Muscle of arm (tissue), 12 donors: Measurements from ENCODE around the gene ZNF365. TPM values are rescaled to one million over a fixed set of nuclear protein-coding genes. Genes with fewer than 3 reads are reported as not detected.

ENCODE experiments used
- DNase-seq: peaks from one replicate; pipeline ENCODE4 v3.0.0-alpha.2; 2013
- polyA plus RNA-seq, 12 donors: library from polyadenylated mRNA; unstranded; fragments of 120-200 nt; gene quantifications; one replicate each; pipeline ENCODE4 v1.2.1, GENCODE V29; 2013; ENCODE audit not compliant: insufficient read length in 12 of 12

ZNF365 gene
- polyA plus RNA-seq, 12 donors: 0.12 to 0.45 (median 0.21) TPM; not detected in 2

- DNase-seq: no peak
Measured at GRCh38 chr10:62414359-62414758, 40.2 kb downstream of the ZNF365 start.

GRCh38 chr10:62422068-62422590, 48.0 kb downstream of the ZNF365 start:
- DNase-seq: no peak

GRCh38 chr10:62424026-62424425, 49.9 kb downstream of the ZNF365 start:
- DNase-seq: no peak

- no peak for DNase-seq
Measured at GRCh38 chr10:62426086-62426485, 51.9 kb downstream of the ZNF365 start.

GRCh38 chr10:62426600-62426999, 52.4 kb downstream of the ZNF365 start:
- no peak for DNase-seq

GRCh38 chr10:62430881-62431280, 56.7 kb downstream of the ZNF365 start:
- DNase-seq: no peak

GRCh38 chr10:62433181-62433692, 59.1 kb downstream of the ZNF365 start:
- DNase-seq: no peak

- no peak for DNase-seq
Measured at GRCh38 chr10:62433901-62434300, 59.7 kb downstream of the ZNF365 start.

GRCh38 chr10:62437696-62438095, 63.5 kb downstream of the ZNF365 start:
- DNase-seq: peak; percentile 68

GRCh38 chr10:62442006-62442405, 67.8 kb downstream of the ZNF365 start:
- DNase-seq: no peak

GRCh38 chr10:62442894-62443669, 68.9 kb downstream of the ZNF365 start:
- DNase-seq: no peak

GRCh38 chr10:62443866-62444265, 69.7 kb downstream of the ZNF365 start:
- no peak for DNase-seq

- no peak for DNase-seq
Measured at GRCh38 chr10:62446627-62447026, 72.5 kb downstream of the ZNF365 start.

- no peak for DNase-seq
Measured at GRCh38 chr10:62450912-62451610, 76.9 kb downstream of the ZNF365 start.

- no peak for DNase-seq
Measured at GRCh38 chr10:62451611-62451975, 77.4 kb downstream of the ZNF365 start.

Other genes with a start within 250 kb of the ZNF365 start
- gene RTKN2, start 105.5 kb upstream of the ZNF365 start, polyA plus RNA-seq: 1 to 10 TPM in 11 of 12 donors, not detected in 1; 3.2 to 7.8 (median 4.8) TPM